Chondrocyte (in vitro differentiated cells): ENCODE data around the gene USP4. TPM values are rescaled to one million over a fixed set of nuclear protein-coding genes. Genes with fewer than 3 reads are reported as not detected.

Experiments
- DNase-seq: peaks from one replicate; pipeline ENCODE4 v3.0.0; 2021; ENCODE audit warnings: mixed read lengths, low spot score
- H3K27ac Mint-ChIP-seq: one replicate; pipeline ENCODE4 v1.8.0; 2021; ENCODE audit warnings: mild to moderate bottlenecking, moderate library complexity, mixed read lengths; ENCODE audit not compliant: unreplicated experiment
- H3K27me3 Mint-ChIP-seq: 2 replicates; pipeline ENCODE4 v1.8.0; 2021; ENCODE audit warnings: low read depth, mixed read lengths
- H3K36me3 Mint-ChIP-seq: 2 replicates; pipeline ENCODE4 v1.8.0; 2021; ENCODE audit warnings: low read depth, mixed read lengths
- H3K4me1 Mint-ChIP-seq: 2 replicates; pipeline ENCODE4 v1.8.0; 2021; ENCODE audit warnings: low read depth, mild to moderate bottlenecking, mixed read lengths
- H3K4me3 Mint-ChIP-seq: one replicate; pipeline ENCODE4 v1.8.0; 2021; ENCODE audit warnings: mild to moderate bottlenecking, moderate library complexity, mixed read lengths; ENCODE audit not compliant: unreplicated experiment
- H3K9me3 Mint-ChIP-seq: 2 replicates; pipeline ENCODE4 v1.8.0; 2021; ENCODE audit warnings: low read depth, mixed read lengths
- CTCF ChIP-seq: fragments of 200-600 bp; sonication (generic); IDR thresholded peaks from 2 replicates; pipeline ENCODE4 v1.5.0; 2021; ENCODE audit warnings: antibody characterized with exemption, mild to moderate bottlenecking, moderate library complexity
- total RNA-seq: library from RNA; stranded (reverse); gene quantifications from 3 replicates; pipeline ENCODE4 v1.2.1, GENCODE V29; 2021

USP4 gene
- total RNA-seq, 1 donor from 2014 or later: 31.9 TPM

GRCh38 chr3:49265661-49266386 is 74.0 kb downstream of the USP4 start:
- peaks cover 2% of the 10 kb centered on the region for H3K4me1 Mint-ChIP-seq
- peaks cover 9% of the 10 kb centered on the region for H3K36me3 Mint-ChIP-seq
- no peaks in the 10 kb centered on the region for H3K27me3 Mint-ChIP-seq
- TF ChIP-seq CTCF: no peak
- H3K4me3 Mint-ChIP-seq: no peak overlapping the region
- DNase-seq: no peak
- no peaks in the 10 kb centered on the region for H3K9me3 Mint-ChIP-seq
- H3K27ac Mint-ChIP-seq: no peak overlapping the region

- Mint-ChIP-seq H3K4me1 (peaks cover 2% of the 10 kb centered on the region), H3K27ac (no peak overlapping the region), H3K27me3 (no peaks in the 10 kb centered on the region), H3K36me3 (no peaks in the 10 kb centered on the region), H3K9me3 (no peaks in the 10 kb centered on the region), H3K4me3 (no peak overlapping the region)
- DNase-seq: no peak
- TF ChIP-seq CTCF: no peak
Measured at GRCh38 chr3:49263159-49263889, 76.5 kb downstream of the USP4 start.

- H3K4me1 Mint-ChIP-seq: no peaks in the 10 kb centered on the region
- no peaks in the 10 kb centered on the region for H3K27me3 Mint-ChIP-seq
- no peak for TF ChIP-seq CTCF
- H3K9me3 Mint-ChIP-seq: no peaks in the 10 kb centered on the region
- DNase-seq: no peak
- H3K36me3 Mint-ChIP-seq: no peaks in the 10 kb centered on the region
- H3K4me3 Mint-ChIP-seq: no peak overlapping the region
- no peak overlapping the region for H3K27ac Mint-ChIP-seq
Measured at GRCh38 chr3:49260806-49261324, 79.0 kb downstream of the USP4 start.

GRCh38 chr3:49257187-49257586 is 82.7 kb downstream of the USP4 start:
- Mint-ChIP-seq H3K27me3 (no peaks in the 10 kb centered on the region), H3K9me3 (no peaks in the 10 kb centered on the region), H3K27ac (no peak overlapping the region), H3K4me3 (no peak overlapping the region), H3K4me1 (no peaks in the 10 kb centered on the region), H3K36me3 (no peaks in the 10 kb centered on the region)
- DNase-seq: no peak
- no peak for TF ChIP-seq CTCF

GRCh38 chr3:49255718-49256511 is 83.9 kb downstream of the USP4 start:
- H3K27me3 Mint-ChIP-seq: no peaks in the 10 kb centered on the region

More at GRCh38 chr3:49255718-49256511, 83.9 kb downstream of the USP4 start:
- Mint-ChIP-seq H3K4me3 (no peak overlapping the region), H3K36me3 (no peaks in the 10 kb centered on the region), H3K4me1 (no peaks in the 10 kb centered on the region), H3K9me3 (no peaks in the 10 kb centered on the region), H3K27ac (no peak overlapping the region)
- TF ChIP-seq CTCF: no peak
- DNase-seq: no peak
